T-helper 1 cell (primary cell): ENCODE results near the gene PTPN14.
A peak's percentile ranks its signal among the peaks of the same experiment; 100 is the strongest.

ENCODE experiments used
- DNase-seq, 5 donors: peaks; one replicate each; pipeline ENCODE4 v3.0.0-alpha.2; 2012 to 2020

PTPN14 gene

GRCh38 chr1:214326406-214326805, 225.0 kb downstream of the PTPN14 start:
- DNase-seq = no peak

DNA sequence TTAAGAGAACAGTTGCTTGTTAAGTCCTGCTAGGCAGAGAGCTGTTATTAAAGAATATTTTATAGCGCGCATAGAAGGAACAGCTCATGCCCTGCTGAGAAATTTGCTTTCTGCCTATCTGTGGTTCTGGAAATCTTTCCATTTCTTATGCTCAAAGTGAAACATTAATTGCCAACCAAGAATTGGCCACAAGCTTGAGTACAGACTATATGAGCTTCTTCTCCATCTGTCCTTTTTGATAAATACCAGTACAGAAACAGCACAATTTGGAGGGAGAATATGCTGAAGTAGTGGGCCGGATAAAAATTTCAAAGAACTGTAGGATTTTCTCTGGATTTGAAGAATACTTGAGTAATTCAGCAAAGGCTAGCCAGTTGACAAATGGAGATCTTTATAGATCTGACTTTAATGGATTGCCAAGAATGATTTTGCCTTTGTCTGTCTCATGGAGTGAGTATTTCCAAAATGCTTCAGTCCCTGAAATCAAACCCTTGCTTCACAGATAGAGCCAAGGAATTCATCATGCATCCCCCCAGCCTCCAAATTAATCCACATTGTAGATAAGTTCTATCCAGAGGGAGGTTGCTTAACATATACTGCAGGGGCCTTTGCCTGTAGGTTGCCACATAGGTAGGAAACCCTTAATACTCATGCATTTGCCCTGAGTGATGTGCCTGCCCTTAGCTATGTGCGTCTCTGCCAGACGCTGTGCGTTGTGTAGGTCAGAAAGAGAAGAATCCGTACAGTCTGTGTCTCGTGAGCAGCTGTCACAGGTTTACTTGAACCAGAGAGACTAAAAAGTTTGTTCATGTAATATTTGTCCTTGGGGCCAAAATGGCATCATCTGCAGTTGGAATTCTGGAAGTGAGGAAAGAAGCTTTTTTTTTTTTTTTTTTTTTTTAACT, 226.3 kb downstream of the PTPN14 start:
- no peak for DNase-seq

- DNase-seq = no peak
These were observed 229.5 kb downstream of the PTPN14 start for GRCh38 chr1:214321705-214322453.

GRCh38 chr1:214319938-214320337, 231.5 kb downstream of the PTPN14 start:
- DNase-seq = no peak

DNA sequence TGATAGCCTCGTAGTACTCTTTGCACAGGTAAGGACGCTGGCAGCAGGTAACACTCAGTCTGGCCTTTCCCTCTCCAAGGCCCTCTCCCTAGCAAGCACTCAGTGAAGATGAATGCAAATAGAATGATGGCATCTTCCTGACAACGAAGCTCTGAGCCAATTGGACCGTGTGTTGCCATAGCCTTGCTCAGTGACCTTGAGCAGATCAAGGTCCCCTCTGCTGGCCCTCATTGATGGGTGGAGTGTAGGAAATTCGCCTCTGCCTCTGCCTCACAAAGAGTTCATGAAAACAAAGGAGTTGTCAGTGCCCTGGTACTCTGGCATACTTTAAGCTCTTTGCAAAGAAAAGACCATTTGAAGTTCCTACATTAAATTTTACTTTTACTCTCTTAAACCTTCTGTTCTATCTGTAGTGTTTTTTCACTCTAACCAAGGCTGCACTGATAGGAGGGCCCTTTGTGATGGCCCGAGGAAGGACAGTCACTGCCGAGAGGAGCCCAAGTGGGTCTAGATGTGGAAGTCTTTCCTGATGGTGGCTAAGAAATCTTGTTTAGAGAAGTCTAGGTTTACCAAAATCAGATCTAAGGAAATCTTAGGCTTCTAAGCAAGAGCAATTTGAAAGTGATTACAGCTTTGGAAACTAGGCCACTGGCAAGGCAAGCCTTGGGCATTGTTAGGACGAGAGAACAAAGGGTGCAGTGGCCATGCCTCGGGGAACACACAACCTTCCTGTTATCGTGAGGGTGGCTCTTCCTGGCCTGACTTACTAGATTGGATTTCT, 232.3 kb downstream of the PTPN14 start:
- no peak for DNase-seq

DNA sequence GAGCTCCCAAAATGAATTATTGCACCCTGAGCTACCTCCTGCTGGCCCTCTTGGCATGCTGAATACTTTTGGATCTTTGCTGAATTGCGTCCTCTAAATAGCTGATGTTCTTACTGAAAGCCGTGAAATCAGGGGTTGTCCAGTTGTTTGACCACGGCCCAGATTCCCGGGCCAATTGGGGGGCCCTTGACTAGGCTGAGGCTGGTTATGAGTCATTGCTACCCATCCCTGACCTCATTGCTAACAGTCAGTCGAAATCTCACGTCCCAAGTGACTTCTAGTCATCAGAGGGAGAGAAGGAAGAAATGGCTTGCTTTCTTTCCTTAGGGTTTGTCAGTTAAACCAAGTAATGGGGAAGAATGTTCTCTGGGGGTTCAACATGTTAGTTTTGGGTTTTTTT, 233.0 kb downstream of the PTPN14 start:
- DNase-seq = no peak

- no peak for DNase-seq
These were observed 233.7 kb downstream of the PTPN14 start for GRCh38 chr1:214317734-214318133.

- DNase-seq = no peak
These were observed 234.1 kb downstream of the PTPN14 start for GRCh38 chr1:214317300-214317699.

DNA sequence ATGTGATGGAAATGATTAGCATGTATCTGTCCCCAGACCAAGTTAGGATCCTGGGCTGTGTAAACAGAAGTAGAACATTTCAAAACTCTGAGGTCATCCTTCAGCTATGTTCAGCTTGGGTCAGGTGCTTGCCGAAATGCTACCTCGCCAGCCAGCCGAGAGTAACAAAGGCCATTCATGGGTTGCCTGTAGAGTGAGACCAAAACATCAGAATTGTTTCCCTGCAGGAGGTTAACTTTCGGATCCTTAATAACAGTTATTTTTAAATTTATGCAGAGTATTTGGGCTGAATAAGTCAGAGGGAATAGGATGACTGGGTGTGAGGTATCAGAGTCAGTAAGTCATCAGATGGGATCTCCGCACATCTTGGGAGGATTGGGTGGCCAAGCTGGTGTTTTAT, 234.8 kb downstream of the PTPN14 start:
- no peak for DNase-seq

- DNase-seq = no peak
These were observed 237.1 kb downstream of the PTPN14 start for GRCh38 chr1:214314178-214314843.

DNA sequence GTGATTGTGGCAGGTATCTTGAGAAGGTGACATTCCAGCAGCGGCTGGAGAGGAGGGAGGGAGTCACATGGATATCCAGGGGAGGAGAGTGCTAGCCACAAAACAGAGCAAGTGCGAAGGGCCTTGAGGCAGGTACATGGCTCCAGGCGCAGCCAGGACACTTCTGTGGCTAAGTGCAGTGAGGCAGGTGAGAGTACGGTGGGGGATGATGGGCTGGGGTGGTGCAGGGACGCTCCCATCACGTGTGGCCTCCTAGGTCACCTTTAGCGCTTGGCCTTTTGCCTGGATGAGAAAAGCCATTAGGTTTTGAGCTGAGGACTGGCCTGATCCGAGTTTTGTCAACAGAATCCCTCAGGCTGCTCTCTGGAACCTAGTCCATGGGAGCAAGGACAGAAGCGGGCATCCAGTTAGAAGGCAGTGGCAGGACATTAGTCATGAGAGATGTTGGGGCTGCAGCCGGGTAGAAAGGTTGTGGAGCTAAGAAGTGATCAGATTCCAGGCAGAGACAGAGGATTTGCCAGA, 238.8 kb downstream of the PTPN14 start:
- DNase-seq = no peak

DNA sequence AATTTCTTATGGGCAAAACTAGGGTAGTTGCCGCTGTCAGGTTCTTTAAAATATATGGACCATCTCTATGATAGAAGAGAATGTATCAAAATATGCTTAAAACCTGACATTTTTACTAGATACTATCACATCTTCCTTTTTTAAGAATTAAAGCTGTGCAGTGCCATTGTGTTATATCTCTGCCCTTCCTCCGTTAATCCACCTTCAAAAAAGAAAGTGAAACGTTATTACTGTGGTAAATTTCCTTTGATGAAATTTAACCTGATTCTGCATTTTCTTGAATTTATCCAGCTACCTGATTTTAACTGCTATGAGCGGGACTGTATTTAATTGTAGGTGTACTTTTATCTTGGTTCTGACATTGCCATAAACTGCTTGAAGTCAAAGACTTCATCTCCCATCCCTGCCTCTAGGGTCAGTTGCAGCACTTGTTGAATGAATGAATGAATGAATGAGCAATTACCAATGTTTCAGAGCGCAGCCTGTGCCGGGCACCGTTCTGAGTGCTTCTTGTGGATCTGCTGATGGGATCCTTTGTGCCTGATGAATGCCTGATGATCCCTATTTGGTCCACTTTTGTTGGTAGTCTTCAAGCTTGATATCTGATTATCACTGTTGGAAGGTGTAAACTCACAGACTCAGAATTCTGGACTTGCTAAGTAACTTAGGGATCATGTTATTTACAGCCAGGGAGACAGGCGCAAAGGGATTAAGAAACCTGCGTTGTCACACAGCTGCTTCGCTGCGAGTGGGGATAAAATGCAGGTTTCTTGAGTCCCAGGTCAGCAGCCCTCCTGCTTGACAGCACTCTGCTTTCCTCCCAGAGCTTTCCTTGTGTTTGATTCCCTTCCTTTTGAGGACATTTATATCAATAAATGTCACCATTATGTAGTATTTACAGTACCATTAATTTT, 240.4 kb downstream of the PTPN14 start:
- peak in 1 of 5 donors; percentile 20 for DNase-seq

DNA sequence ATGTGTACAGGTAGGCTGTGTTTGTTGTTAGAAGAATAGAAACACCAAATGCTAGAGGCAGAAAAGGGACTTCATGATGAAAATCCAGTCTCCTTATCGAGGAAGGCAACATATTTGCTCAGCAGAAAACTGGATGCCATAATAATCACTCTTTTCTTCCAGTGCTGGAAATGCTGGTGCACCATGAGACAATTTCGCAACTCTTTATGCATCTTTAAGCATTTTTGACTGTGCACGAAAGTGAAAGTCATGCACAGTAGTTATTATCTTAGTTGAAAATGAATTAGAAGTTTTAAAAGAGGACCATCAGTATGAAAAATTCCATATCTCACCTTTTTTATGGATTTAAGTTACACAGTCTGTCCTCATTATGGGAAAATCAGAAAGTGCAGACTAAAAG, 241.4 kb downstream of the PTPN14 start:
- DNase-seq = peak in 1 of 5 donors; percentile 45

DNA sequence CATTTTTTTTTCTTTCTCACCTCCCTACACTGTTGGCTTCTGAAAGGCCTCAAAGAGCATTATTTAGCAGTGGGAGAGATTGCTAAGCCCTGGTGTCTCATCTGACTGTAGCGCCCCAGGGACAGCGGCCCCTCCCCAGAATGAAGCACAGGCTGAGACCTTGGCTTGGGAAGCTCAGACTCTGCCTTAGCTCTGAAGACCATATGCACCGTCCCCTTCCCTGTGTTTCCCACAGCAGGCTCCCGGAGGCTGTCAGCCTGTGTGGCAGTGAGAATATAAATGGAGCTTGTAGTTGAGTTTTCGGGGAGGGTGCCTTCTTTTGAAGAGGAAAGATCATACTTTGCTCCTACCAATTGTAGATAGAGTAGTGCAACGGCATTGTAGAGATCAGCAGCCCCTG, 245.1 kb downstream of the PTPN14 start:
- DNase-seq = no peak

- DNase-seq = no peak
These were observed 246.1 kb downstream of the PTPN14 start for GRCh38 chr1:214305164-214305751.

DNA sequence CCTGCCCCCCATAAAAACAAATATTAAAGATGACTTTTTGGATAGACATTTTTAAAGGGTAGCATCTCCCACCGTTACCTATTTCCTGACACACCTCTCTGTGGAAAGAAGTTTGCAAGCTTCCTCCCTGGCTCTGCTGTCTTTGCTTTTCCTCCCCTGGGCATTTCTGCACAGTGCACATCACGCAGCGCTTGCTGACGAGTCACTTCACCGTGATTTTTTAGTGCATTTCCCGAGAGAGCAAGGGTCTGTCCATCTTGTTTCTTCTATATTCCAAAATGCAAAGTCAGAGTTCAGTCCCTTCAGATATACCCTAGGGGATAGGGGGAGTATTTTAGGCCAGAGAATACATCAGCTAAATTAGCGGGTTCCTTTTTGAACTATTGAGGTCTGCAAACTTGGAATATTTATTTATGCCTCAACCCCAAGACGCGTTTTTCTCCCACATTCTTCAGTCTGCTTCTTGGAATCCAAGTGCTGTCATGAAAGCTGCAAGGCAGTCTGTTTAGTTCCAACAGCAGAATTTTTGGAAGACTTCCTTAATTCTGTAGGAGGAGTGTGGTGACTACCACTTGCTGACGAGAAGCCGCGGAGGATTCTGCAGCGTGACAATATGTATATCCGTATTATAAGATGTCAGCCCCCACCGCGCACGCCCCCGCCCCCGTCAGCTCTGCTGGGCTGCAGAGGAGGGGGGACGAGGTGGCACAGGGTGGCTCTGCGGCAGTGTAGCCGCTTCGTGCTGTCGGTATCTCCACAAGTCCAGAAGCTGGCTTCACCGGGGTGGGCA, 248.1 kb downstream of the PTPN14 start:
- no peak for DNase-seq

- DNase-seq = no peak
These were observed 249.9 kb downstream of the PTPN14 start for GRCh38 chr1:214301526-214301925.

GRCh38 chr1:214300149-214300780, 251.1 kb downstream of the PTPN14 start:
- DNase-seq = no peak
